ENCODE results near the gene WNT8B. TPM values are rescaled to one million over a fixed set of nuclear protein-coding genes. Genes with fewer than 3 reads are reported as not detected.
A peak's percentile ranks its signal among the peaks of the same experiment; 100 is the strongest.

WNT8B gene
- total RNA-seq, 2 donors from 2014 or later, result 0.40 to 1.8 TPM

DNA sequence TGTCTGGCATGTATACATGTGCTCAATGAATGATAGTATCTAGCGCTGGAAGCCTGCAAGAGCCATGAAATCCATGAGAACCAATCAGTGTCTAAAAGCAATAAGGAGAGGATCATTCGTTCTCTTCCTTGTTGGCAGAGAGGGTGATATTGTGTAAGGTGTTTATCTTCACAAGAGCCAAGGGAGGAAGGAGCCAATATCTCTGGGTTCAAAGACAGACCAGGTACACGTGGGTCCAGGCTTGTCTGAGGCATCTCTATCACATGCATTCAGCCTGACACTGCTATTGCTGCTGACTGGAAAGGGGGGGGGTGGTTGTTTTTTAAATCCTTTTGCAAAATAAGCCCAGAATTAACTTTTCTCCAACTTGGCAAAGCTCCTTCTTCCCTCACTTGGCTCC is 52.8 kb downstream of the WNT8B start:
- 45% methylated on average over 3 of the region's 3 CpGs for WGBS
- no peak overlapping the region for H3K27ac ChIP-seq
- intact Hi-C loops (cut with DNase I), result loop anchor here (5.0 kb wide), 2 partner anchors 83 to 173 kb away; no protein-coding TSS in a partner anchor

GRCh38 chr10:100516847-100517246 is 54.0 kb downstream of the WNT8B start:
- DNase-seq (ENCODE audit: low spot score), result no peak
- H3K27ac ChIP-seq, result no peak overlapping the region
- no peaks in the 10 kb centered on the region for H3K36me3 ChIP-seq
- intact Hi-C loops (cut with DNase I), result loop anchor here (5.0 kb wide), 2 partner anchors 85 to 175 kb away; no protein-coding TSS in a partner anchor
- TF ChIP-seq POLR2A (IDR thresholded peaks at IDR 0.05) (no peak), POLR2AphosphoS5 (IDR thresholded peaks at IDR 0.05) (no peak)
- TF ChIP-seq, protein P1, sequence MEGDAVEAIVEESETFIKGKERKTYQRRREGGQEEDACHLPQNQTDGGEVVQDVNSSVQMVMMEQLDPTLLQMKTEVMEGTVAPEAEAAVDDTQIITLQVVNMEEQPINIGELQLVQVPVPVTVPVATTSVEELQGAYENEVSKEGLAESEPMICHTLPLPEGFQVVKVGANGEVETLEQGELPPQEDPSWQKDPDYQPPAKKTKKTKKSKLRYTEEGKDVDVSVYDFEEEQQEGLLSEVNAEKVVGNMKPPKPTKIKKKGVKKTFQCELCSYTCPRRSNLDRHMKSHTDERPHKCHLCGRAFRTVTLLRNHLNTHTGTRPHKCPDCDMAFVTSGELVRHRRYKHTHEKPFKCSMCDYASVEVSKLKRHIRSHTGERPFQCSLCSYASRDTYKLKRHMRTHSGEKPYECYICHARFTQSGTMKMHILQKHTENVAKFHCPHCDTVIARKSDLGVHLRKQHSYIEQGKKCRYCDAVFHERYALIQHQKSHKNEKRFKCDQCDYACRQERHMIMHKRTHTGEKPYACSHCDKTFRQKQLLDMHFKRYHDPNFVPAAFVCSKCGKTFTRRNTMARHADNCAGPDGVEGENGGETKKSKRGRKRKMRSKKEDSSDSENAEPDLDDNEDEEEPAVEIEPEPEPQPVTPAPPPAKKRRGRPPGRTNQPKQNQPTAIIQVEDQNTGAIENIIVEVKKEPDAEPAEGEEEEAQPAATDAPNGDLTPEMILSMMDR (IDR thresholded peaks at IDR 0.05), result no peak
- H3K27me3 ChIP-seq (replicated peaks; ENCODE audit: insufficient read depth), result no peaks in the 10 kb centered on the region
- 81% methylated on average over 2 of the region's 2 CpGs for WGBS
- no peak overlapping the region for H3K4me3 ChIP-seq
- H3K4me1 ChIP-seq (replicated peaks), result no peaks in the 10 kb centered on the region
- no peaks in the 10 kb centered on the region for H3K9me3 ChIP-seq

More for the DNA sequence above, 52.8 kb downstream of the WNT8B start:
- Histone ChIP-seq H3K36me3 (no peaks in the 10 kb centered on the region), H3K4me3 (no peak overlapping the region), H3K9me3 (no peaks in the 10 kb centered on the region), H3K4me1 (replicated peaks) (no peaks in the 10 kb centered on the region), H3K27me3 (replicated peaks; ENCODE audit: insufficient read depth) (no peaks in the 10 kb centered on the region)
- peak; percentile 51 for DNase-seq (ENCODE audit: low spot score)
- no peak for TF ChIP-seq POLR2A (IDR thresholded peaks at IDR 0.05)
- TF ChIP-seq POLR2AphosphoS5 (IDR thresholded peaks at IDR 0.05), result peak; percentile 72
- TF ChIP-seq, protein P1 (IDR thresholded peaks at IDR 0.05), result no peak

GRCh38 chr10:100518761-100519241 is 56.0 kb downstream of the WNT8B start:
- Histone ChIP-seq H3K27me3 (replicated peaks; ENCODE audit: insufficient read depth) (no peaks in the 10 kb centered on the region), H3K4me3 (peak overlapping the region; percentile 32 to 33), H3K36me3 (no peaks in the 10 kb centered on the region), H3K9me3 (no peaks in the 10 kb centered on the region), H3K27ac (no peak overlapping the region), H3K4me1 (replicated peaks) (no peaks in the 10 kb centered on the region)
- WGBS, result 15% methylated on average over 7 of the region's 7 CpGs
- intact Hi-C loops (cut with DNase I), result loop anchor here (5.0 kb wide), 2 partner anchors 86 to 176 kb away; no protein-coding TSS in a partner anchor
- TF ChIP-seq POLR2A (IDR thresholded peaks at IDR 0.05), result no peak
- TF ChIP-seq, protein P1 (IDR thresholded peaks at IDR 0.05), result peak; percentile 31 to 84 (median 78)
- peak; percentile 33 for TF ChIP-seq POLR2AphosphoS5 (IDR thresholded peaks at IDR 0.05)
- DNase-seq (ENCODE audit: low spot score), result peak; percentile 77

GRCh38 chr10:100519311-100520051 is 56.7 kb downstream of the WNT8B start, which contains the start of gene SEC31B:
Gene SEC31B (minus strand): TSS chr10:100519861. CDS start chr10:100516952, 2,909 bp downstream.
- Histone ChIP-seq H3K4me3 (peak within 1 kb of the TSS; percentile 32 to 33), H3K9me3 (no peaks in the 10 kb centered on the region), H3K27me3 (replicated peaks; ENCODE audit: insufficient read depth) (no peaks in the 10 kb centered on the region), H3K36me3 (no peaks in the 10 kb centered on the region), H3K27ac (no peak within 1 kb of the TSS), H3K4me1 (replicated peaks) (no peaks in the 10 kb centered on the region)
- 14% methylated on average over 70 of the region's 72 CpGs for WGBS
- intact Hi-C loops (cut with DNase I), result loop anchor here (5.0 kb wide), 2 partner anchors 87 to 177 kb away; no protein-coding TSS in a partner anchor
- no peak for DNase-seq (ENCODE audit: low spot score)
- TF ChIP-seq, protein P1 (IDR thresholded peaks at IDR 0.05), result no peak
- TF ChIP-seq POLR2A (IDR thresholded peaks at IDR 0.05), result no peak
- TF ChIP-seq POLR2AphosphoS5 (IDR thresholded peaks at IDR 0.05), result no peak

Data from prostate gland (tissue), 2 donors.